ENCODE data around the gene SOCS2. TPM values are rescaled to one million over a fixed set of nuclear protein-coding genes. Genes with fewer than 3 reads are reported as not detected.

SOCS2 gene
- total RNA-seq, 4 donors from 2014 or later: 6.6 to 16.7 (median 10.2) TPM

DNA sequence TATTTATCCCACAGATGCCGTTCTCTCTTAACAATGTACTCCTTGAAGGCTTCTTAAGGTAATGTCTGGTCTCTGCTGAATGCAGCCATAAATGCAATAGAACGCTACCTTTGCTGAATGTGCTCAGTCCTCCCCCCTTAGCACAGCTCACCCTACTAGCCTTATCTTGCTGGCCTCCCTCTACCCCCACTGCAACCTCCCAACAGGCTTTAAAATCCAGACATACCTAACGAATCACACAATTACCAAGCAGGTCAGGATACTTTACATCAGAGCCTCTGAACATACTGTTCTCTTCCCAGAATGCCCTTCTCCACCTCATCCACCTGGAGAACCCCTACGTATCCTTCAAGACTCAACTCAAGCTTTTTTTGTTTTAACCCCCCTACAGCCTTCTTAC, 53.7 kb downstream of the SOCS2 start:
- no peak overlapping the region for H3K4me3 ChIP-seq
- H3K9me3 ChIP-seq: no peaks in the 10 kb centered on the region
- peaks cover 14% of the 10 kb centered on the region for H3K4me1 ChIP-seq
- 84% methylated on average over 4 of the region's 4 CpGs for WGBS
- no peak for DNase-seq (ENCODE audit: low spot score in 2 of 2)
- H3K36me3 ChIP-seq: no peaks in the 10 kb centered on the region
- TF ChIP-seq, protein P1, sequence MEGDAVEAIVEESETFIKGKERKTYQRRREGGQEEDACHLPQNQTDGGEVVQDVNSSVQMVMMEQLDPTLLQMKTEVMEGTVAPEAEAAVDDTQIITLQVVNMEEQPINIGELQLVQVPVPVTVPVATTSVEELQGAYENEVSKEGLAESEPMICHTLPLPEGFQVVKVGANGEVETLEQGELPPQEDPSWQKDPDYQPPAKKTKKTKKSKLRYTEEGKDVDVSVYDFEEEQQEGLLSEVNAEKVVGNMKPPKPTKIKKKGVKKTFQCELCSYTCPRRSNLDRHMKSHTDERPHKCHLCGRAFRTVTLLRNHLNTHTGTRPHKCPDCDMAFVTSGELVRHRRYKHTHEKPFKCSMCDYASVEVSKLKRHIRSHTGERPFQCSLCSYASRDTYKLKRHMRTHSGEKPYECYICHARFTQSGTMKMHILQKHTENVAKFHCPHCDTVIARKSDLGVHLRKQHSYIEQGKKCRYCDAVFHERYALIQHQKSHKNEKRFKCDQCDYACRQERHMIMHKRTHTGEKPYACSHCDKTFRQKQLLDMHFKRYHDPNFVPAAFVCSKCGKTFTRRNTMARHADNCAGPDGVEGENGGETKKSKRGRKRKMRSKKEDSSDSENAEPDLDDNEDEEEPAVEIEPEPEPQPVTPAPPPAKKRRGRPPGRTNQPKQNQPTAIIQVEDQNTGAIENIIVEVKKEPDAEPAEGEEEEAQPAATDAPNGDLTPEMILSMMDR (IDR thresholded peaks at IDR 0.05): no peak
- no peak for TF ChIP-seq POLR2AphosphoS5 (IDR thresholded peaks at IDR 0.05)
- no peak for TF ChIP-seq POLR2A (IDR thresholded peaks at IDR 0.05)
- no peak for TF ChIP-seq EP300 (IDR thresholded peaks at IDR 0.05)
- no peaks in the 10 kb centered on the region for H3K27me3 ChIP-seq
- H3K27ac ChIP-seq: no peak overlapping the region

Other genes starting within 250 kb of the SOCS2 start
- 10 to 100 TPM; 27.1 to 46.7 (median 34.5) TPM for gene NUDT4, start 194.8 kb upstream of the SOCS2 start, total RNA-seq
- 10 to 100 TPM; 23.1 to 71.3 (median 54.3) TPM for gene UBE2N, start 130.7 kb upstream of the SOCS2 start, total RNA-seq
- gene MRPL42, start 105.2 kb upstream of the SOCS2 start, total RNA-seq: 10 to 100 TPM; 49.1 to 52.1 (median 50.8) TPM
- 10 to 100 TPM; 29.3 to 61.7 (median 46.5) TPM for gene CRADD, start 104.7 kb downstream of the SOCS2 start, total RNA-seq